NCI-H526 treated with DMSO at 0.1 percent for 48 hours (cell line): ENCODE results near the gene DHX29.

Experiments used
- DNase-seq: peaks from one replicate; lab custom pipeline; 2025; lab: John Stamatoyannopoulos, UW

The DHX29 gene

DNA sequence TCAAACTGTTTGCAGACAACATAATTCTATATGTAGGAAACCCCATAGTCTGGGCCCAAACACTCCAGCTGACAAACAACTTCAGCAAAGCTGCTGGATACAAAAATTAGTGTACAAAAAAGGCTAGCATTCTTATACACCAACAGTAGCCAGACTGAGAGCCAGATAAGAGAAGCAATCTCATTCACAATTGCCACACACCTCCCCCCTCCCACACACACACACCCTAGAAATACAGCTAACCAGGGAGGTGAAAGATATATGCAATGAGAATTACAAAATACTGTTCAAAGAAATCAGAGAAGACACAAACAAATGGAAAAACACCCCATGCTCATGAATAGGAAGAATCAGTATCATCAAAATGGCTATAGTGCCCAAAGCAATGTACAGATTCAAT lies 9.3 kb upstream of the DHX29 start:
- DNase-seq = no peak

DNA sequence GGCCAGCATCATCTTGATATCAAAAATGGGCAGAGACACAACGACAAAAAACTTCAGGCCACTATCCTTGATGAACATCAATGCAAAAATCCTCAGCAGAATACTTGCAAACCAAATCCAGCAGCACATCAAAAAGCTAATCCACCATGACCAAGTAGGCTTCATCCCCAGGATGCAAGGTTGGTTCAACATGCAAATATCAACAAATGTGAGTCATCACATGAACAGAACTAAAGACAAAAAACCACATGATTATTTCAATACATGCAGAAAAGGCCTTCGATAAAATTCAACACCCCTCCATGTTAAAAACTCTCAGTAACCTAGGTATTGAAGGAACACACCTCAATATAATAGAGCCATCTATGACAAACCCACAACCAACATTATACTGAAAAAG lies 8.8 kb upstream of the DHX29 start:
- DNase-seq = no peak

DNA sequence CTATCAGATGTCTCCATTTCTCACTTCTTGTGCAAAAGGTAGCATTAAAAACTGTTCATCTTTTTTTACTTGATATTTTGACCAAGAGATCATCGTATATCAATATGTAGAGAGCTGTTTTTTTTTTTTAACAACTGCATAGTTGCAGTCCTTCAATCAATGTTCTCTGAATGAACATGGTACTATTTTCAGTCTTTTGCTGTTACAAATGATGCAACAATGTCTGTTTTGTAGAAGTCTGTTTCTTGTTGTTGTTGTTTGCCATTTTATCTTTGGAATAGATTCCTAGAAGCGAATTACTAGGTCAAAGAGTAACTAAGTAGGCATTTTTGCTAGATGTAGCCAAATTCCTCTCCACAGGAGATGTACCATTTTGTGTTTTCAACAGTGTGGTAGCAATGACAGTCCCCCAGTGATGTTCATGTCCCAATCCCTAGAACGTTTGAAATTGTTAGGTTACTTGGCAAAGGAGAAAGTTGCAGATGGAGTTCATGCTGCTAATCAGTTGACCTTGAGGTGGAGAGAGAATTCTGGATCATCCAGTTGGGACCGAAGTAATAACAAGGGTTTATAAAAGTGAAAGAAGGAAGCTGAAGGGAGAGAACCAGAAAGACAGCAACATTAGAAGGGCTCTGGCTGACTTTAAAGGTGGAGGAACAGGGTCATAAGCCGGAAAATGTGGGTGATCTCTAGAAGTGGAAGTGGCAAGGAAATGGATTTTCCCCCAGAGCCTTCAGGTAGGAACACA lies 6.5 kb upstream of the DHX29 start:
- DNase-seq = no peak

DNA sequence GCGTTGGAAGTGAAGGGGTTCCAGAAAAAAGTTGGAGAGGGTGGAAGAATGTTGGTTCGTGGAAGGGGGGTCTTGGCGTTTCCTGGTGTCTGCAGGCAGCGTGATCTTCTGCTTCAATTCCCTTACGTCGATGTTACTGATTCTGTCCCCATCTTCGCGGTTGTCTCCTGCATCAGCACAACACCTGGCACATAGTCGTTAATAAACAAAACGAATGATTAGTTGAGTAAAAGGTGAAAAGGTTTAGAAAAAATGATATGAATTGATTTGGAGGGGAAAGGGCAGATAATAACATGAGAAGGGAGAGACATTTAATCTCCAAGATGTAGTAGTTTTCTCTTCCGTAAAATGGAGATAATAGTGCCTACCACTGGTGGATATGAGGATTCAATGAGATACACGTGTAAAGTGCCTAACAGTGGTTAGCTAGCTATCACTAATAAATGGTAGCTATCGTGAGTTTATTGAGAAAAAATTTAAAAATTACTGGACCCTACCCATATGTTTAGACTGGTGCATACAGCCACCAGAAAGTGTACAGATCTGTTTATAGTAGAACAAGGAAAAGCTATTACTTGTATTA lies 851 bp upstream of the DHX29 start:
- DNase-seq = peak; percentile 21

DNA sequence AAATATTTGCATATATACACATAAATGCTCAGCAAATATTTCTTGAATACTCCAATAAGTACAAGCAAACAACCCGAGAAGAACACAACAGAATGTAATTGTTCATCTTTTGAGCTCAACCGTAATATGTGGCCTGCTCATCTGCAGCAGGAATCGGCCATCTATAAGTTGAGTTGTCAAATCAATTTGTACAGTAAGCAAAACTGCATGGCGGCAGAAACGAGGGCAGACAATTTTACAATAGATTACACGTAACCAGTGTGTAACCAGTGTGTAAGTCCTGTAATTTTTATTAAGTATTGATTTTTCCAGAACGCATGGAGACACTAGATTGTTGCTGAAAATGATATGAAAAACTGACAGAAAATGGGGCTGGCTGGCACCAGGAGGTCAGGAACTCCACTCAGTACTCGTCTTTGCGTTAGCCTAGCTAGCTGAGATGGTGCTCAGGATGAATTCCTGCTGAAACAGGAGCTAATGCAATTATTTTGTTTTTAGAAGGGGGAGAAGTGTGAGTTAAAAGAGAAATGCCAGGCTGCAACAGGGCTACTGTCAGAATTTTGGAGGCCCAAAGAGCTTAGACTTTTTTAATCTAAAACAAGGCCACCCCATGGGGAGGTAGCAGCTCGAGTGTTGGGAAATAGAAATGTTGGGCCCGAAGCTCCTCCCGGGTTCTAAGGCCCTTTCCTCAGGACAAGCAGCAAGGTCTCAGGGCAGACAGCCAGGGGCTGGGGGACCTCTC lies 682 bp downstream of the DHX29 start:
- DNase-seq = no peak

DNA sequence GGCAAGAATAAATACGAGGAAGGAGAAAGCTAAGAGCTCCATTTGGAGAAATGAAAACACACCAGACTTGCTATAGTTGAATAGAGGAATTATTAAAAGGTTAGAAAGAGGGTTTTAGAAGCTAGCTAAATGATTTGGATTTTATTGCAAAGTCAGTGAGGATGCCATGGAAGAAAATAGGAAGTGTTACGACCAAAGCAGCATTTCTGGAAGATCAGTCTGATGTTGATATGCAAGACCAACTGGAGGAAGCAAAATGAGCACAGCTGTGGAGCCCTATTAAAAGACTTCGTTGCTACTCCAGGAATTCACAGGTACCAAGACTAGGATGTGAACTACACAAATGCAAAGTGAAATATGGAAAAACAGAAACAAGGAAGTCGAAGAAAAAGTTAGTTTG lies 2.1 kb downstream of the DHX29 start:
- no peak for DNase-seq

DNA sequence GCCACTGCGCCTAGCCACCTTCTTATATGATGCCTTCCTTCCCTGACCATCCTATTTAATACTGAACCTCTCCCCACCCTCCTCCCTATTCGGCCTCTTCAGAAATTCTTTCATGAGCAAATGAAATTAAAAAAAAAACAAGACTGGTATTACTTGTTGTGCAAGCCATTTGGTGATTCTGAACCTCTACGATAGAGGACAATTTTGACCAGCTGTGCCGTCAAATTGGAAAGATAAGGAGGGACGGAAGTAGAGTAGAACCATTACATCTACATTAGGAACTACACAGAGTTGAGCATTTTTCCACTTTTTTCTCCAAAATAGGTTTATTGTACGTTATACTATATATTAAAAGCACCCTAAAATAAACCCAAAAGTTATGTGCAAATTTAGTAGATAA lies 2.9 kb downstream of the DHX29 start:
- no peak for DNase-seq

DNA sequence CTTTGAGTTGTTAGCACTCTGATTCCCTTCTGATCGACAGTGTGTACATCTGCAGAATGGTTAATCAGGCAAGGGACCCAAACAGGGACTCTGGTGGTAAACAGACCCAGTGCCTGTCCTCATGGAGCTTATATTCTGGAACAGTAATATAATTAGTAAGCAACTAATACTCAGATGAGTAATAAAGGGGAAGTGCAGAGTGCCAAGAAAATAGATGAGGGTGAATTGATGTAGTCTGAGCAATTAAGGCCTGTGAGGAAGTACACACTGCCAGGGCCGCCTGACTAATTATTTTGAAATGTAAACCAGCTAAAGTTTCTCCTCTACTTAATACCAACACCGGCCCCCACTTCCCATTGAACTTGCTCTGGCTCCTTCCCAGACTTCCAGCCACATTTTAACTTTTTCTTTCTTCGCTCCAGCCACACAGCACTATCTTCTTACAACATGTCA lies 4.2 kb downstream of the DHX29 start:
- DNase-seq = no peak

DNA sequence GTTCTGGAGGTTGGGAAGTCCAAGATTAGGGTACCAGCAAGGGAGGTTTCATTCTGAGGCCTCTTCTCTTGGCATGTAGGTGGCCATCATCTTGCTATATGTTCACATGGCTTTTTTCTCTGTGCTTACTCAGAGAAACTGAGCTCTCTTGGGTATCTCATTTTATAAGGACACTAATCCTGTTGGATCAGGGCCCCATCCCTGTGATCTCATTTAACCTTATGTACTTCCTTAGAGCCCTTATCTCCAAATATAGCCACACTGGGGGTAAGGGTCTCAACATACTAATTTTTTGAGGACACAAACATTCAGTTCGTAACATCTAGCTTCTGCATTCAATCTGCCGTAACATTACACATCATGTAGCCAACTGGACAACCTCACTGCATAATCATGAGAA lies 6.6 kb downstream of the DHX29 start:
- no peak for DNase-seq

DNA sequence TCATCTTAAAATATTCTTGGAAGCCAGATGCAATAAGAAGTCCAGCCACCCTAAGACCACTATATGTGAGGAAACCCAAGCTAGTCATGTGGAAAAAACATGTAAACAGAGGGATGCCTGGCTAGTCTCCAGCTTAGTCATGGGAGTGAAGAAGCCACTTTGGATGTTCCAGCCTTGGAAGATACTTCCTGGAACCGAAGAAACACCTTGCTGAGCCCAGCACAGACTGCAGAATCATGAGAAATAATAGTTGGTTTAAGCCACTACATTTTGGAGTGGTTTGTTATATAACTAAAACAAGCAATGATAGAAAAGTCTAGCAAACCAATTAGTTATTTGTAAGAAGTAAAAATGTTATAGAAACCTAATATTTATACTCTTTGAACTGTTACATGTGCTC lies 12.6 kb downstream of the DHX29 start:
- DNase-seq = no peak

DNA sequence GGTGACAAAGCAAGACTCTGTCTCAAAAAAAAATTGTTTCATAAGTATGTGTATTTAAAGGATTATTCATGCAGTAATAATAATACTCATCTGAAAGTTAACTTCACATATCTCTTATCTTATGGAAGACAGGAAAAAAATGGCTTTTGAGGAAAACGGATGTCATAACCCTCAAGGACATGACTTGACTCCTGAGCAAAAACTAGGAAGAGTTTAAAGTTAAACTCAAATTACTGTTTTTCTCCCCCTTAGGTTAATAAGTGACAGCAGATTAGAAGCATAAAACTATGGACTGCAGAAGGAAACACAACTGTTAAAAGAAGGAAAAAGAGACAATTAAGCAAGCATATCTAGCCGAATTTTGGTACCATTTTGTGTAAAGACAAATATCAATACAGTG lies 16.5 kb downstream of the DHX29 start:
- no peak for DNase-seq

DNA sequence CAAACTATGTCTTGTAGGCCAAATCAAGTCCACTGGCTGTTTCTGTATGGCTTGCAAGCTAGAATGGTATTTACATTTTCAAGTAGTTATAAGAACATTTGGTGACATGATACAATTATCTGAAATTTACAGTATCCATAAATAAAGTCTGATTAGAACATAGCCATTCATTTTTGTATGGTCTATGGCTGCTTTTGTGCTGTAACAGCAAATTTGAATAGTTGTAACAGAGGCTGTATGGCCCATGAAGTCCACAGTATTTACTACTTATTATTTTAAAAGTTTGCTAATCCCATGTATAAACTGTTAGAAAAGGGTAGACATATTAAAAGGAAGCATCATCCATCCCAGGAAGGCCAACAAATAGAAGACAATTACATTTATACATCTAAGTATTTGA lies 17.7 kb downstream of the DHX29 start:
- no peak for DNase-seq

DNA sequence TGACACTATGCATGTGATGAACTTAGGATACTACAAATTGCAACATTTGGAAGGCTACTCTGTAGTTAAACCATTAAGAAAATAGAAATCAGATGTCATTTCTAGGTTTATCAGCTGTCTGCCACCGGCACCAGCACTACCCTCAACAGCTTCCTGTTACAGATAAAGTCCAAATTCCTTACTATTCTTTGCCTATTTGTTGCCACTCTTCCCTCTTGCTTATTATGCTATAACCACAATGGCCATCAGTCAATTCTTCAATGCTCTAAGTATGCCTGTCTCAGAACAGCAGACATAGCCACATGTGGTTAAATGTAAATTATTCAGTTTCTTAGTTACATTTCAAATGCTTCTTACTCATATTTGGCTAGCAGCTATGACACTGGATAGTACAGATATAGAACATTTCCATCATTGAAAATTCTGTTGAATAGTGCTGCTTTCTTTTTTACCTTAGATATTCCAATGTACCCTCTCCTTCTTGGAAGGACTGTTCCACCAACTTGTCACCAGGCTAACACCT lies 21.0 kb downstream of the DHX29 start:
- DNase-seq = no peak

DNA sequence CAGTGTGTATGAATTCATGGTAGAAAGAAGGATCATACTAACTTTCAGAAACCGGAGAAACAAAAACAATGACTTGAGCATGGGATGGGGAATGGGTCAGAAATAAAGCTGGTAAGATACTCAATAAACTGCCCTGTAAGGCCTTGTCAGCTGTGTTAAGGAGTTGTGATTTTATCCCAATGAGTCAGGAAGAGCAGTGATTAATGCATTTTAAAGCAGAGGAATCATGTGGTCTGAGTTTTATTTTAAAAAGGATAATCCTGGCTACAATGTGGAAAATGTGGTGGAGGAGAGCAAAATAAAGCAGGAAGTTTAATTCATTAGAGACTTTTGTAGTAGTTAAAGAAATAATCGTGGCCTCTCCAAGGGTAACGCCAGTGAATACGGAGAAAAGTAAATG lies 28.7 kb downstream of the DHX29 start:
- no peak for DNase-seq

DNA sequence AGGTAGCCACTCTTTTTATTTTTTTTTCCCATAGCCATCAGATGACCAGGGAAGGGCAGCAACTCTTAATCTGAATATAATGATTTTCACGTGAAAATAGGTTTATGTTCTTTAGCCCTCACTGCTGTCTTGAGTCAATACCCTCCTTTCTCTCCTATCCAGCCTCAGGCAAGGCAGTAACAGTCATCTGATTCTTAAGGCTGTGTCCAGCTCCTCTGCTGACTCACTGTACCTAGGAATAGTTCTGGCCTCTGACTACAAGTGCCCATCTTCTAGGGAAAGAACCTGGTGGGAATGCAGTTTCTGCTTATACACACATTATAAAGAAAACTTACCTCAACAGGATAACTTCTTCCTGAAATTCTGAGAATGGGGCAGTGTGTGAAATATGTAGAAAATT lies 30.7 kb downstream of the DHX29 start:
- no peak for DNase-seq

DNA sequence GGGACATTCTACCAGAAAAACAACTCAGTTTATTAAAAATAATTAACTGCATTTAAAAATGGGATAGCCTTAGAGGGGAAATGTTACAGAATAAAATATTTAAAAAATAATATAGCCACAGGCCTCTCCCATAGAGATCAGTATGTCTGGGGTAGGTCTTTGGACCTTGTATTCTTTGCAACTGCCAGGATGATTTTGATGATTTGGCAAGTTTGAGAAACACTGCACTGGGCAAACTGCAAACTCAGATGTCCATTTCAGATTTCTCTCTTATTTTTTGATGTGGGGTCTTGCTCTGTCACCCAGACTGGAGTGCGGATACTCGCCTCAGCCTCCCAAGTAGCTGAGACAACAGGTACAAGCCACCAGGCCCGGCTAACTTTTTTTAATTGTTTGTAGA lies 49.2 kb downstream of the DHX29 start:
- no peak for DNase-seq

DNA sequence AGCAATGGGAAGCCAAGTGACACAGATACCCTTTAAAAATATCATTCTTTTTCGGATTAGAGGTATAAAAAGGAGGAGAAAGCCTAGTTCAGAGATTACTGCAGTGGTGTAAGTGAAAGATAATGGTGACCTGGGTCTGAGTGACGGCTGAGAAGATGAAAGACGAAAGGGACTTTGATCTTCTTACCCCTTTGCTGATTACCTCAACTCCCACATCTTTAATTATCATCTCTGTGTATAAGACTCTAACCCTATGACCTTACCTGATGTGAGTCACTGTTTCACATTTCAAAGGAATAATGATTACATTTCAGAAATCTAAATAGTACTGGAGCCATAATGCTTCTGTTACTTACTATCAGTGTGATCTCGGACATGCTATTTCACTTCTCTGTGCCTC lies 52.7 kb downstream of the DHX29 start:
- no peak for DNase-seq

DNA sequence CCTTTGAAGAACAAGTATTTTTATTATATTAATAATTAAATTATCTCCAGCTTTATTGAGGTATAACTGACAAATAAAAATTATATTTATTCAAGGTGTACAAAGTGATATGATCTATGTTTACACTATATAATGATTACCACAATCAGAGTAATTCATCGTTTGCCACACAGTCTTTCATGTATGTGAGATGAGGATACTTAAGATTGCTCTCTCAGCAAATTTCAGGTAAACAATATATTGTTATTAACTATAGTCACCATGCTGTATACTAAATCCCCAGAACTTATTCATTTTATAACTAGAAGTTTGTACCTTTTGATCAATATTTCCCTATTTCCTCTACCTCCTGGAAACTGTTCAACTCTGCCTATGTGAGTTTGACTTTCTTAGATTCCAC lies 57.4 kb downstream of the DHX29 start:
- no peak for DNase-seq

DNA sequence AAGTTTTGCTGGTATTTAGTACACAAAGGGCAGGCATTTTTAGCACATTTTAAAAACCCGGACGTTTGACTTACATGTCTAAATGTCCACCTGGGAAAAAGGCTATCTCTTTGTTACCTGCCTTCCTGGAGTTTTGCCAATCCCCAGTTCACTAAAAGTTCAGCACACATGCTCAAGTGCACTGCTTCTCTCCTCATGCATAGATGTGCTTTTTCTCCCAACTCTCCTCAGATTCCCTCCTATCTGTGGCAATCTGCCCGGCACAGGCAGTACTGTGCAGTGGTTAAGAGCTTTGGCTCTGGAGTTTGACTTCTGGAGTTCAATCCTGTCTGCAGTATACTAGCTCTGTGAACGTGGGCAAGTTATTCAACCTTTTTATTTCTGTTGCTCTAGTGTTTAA lies 65.7 kb downstream of the DHX29 start:
- no peak for DNase-seq

DNA sequence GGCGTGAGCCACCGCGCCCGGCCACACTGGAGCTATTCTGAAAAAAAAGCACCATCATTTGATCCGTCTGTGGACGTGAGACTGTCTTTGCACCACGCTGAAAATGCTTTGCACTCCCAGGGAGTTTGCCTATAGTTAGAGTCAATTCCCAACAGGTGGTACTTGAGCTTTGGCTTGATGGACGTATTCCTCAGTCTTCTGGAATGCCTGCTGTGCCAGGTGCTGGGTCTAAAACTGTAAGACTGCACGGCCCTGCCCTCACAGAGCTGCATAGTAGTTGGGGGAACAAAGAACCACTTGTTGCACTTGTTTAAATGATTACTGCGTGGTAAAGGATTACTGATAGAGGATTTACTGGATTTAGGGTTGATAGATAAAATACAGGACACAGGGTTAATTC lies 70.7 kb downstream of the DHX29 start:
- DNase-seq = no peak

DNA sequence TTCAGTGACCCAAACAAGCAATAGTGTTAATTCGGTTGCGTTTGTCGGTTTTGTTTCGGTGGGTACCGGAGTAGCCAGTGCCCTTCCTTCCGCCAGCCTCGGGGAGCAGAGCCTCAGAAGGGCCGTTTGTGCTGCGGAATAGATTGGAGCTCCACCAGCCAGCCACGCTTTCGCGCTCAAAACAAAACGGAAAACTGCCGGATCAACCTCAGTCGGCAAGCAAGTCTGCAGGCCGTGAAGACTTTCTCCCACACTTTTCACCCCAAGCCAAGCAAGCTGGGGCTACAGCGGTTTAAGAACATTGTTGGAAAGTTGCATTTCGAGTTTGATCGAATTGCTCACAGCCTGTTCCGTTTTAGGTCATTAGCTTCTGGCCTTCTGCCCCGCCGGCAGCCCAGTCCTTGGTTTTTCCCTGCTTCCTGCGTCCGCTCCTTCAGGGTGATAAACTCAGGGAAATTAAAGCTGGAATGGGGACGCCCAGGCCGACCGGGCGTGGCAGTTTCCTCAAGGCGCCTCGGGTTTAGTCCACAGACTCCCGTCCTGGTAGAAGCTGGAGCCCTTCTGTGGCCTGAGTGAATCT lies 73.3 kb downstream of the DHX29 start:
- no peak for DNase-seq

DNA sequence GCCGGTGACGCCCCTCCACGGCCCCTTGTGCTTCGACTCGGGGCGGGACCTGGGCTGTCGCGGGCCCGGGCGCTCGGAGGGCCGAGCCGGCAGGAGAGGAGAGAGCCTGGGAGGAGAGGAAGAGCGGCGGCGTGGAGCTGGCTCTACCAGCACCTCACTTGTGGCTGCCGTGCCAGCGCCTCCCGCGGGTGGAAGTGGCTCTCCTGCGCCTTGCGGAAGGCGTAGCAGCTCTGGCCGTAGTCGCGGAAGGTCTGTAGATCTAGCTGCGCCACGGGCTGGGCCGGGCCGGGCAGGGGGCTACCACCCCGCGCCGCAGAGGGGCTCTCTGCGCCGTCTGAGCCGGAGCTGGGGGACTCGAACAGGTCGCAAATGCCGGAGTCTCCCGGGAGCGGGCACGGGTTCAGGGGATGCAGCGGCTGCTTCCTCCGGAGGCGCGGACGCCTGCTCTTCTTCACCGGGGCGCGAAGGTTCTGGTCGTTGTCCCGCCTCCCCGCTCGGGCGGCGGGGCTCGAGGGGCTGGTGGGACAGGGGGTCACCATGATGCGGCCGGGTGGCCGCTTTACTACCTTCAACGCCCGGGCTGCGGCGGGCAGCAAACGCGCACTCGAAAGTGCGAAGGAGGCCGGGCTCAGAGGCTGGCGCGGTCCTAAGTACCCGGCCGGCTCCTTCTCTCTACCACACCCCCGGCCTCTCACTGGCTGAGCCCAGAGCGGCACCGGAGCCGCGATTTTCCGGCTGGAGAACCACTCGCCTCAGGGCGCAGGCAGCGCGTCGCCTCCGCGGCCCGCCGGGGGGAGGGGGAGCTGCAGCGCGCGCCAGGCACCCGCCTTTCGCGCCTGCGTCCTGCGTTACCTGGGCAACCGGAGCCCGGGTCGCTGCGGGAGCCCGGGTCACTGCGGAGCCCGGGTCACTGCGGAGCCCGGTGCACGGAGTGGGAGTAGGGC lies 74.2 kb downstream of the DHX29 start, which contains the start of gene CCNO:
Gene CCNO (minus strand): TSS at position 624 of the 944 bp plus-strand sequence. CDS start 85 bp downstream, at position 539.
- no peak for DNase-seq
